Heart left ventricle (tissue), 13 donors: ENCODE data around the gene PI4KA.

Experiments
- POLR2A ChIP-seq, 2 donors: fragments of 450-650 bp; IDR thresholded peaks; one replicate each; pipeline ENCODE4 v1.6.1; 2017; ENCODE audit warnings: antibody characterized with exemption in 2 of 2, mild to moderate bottlenecking in 2 of 2, moderate library complexity in 2 of 2
- TF ChIP-seq, protein P1 (sequence below), 12 donors: fragments of 200-600 bp; sonication (generic) in 4 of 12; IDR thresholded peaks; one replicate each; pipeline versions ENCODE4 v1.5.0 to v1.8.0; 2018 to 2022; ENCODE audit warnings: antibody characterized with exemption in 12 of 12, mild to moderate bottlenecking in 5 of 12
- donor health status: ischemic (EF 13 %, LVEDD 7.1; RV severe dilation, severe dysfunction).
- donor health status: DM: no; HTN: yes; CAD: no.
- donor health status: DM: no; HTN: no; CAD: no.
- donor health status: ischemic (EF 25% LVEDD 6.9; RV normal size, moderate dysfunction).
- donor health status: ischemic (EF 25% LVEDD 5.7; RV mildly dilated, moderate dysfunction).
- donor health status: ischemic (EF 35%, LVEDD 5.7; RV mildly dilated, moderate dysfunction).
- donor health status: nonischemic (EF 11% LVEDD 7.7; RV severe dilation, severe dysfunction).
- donor health status: DM: yes; HTN: yes; CAD: no.
- donor health status: PGD.
- donor health status: ischemic (EF 29% LVEDD 5.4; RV normal size, mild dysfunction).
- donor health status: nonischemic (EF 23%, LVEDD 6.1; RV moderate dilation, normal function).

GRCh38 chr22:20890975-20891374 lies 32.4 kb upstream of the PI4KA start:
- TF ChIP-seq, protein P1, sequence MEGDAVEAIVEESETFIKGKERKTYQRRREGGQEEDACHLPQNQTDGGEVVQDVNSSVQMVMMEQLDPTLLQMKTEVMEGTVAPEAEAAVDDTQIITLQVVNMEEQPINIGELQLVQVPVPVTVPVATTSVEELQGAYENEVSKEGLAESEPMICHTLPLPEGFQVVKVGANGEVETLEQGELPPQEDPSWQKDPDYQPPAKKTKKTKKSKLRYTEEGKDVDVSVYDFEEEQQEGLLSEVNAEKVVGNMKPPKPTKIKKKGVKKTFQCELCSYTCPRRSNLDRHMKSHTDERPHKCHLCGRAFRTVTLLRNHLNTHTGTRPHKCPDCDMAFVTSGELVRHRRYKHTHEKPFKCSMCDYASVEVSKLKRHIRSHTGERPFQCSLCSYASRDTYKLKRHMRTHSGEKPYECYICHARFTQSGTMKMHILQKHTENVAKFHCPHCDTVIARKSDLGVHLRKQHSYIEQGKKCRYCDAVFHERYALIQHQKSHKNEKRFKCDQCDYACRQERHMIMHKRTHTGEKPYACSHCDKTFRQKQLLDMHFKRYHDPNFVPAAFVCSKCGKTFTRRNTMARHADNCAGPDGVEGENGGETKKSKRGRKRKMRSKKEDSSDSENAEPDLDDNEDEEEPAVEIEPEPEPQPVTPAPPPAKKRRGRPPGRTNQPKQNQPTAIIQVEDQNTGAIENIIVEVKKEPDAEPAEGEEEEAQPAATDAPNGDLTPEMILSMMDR (IDR thresholded peaks at IDR 0.05): no peak
- TF ChIP-seq POLR2A (IDR thresholded peaks at IDR 0.05): no peak
